Neural progenitor cell (in vitro differentiated cells): ENCODE results near the gene ELAPOR1.

Experiments
- EZH2 ChIP-seq: fragments of 200-600 bp; sonication (generic); IDR thresholded peaks from 2 replicates; pipeline ENCODE4 v1.6.1; 2017; ENCODE audit warnings: antibody characterized with exemption, mild to moderate bottlenecking, moderate library complexity
- EZH2phosphoT487 ChIP-seq: fragments of 200-600 bp; sonication (generic); IDR thresholded peaks from 2 replicates; pipeline ENCODE4 v1.6.1; 2017; ENCODE audit warnings: antibody characterized with exemption
- TF ChIP-seq, protein P1 (sequence below): fragments of 200-600 bp; sonication (generic); IDR thresholded peaks from 2 replicates; pipeline ENCODE4 v1.5.1; 2017; ENCODE audit warnings: antibody characterized with exemption, mild to moderate bottlenecking

DNA sequence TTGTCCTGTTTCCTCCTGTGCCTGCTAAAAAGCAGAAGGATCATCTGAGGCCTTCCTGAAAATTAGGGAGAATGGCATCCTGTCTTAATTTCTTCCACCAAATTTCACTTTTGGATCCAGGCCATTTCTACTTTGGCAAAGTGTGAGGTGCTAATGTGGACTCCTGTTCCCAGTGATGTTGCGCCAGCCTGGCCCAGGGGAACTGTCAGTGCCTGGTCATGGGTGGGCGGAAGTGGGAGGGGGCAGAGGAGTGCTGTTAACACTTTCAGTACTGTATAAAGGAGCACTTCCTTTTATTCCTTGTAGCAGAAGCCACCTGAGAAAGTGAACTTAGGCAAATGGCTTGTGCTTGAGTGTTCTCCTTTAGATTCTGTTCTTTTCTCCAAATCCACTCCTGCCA lies 19.9 kb downstream of the ELAPOR1 start:
- TF ChIP-seq, protein P1, sequence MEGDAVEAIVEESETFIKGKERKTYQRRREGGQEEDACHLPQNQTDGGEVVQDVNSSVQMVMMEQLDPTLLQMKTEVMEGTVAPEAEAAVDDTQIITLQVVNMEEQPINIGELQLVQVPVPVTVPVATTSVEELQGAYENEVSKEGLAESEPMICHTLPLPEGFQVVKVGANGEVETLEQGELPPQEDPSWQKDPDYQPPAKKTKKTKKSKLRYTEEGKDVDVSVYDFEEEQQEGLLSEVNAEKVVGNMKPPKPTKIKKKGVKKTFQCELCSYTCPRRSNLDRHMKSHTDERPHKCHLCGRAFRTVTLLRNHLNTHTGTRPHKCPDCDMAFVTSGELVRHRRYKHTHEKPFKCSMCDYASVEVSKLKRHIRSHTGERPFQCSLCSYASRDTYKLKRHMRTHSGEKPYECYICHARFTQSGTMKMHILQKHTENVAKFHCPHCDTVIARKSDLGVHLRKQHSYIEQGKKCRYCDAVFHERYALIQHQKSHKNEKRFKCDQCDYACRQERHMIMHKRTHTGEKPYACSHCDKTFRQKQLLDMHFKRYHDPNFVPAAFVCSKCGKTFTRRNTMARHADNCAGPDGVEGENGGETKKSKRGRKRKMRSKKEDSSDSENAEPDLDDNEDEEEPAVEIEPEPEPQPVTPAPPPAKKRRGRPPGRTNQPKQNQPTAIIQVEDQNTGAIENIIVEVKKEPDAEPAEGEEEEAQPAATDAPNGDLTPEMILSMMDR = no peak
- no peak for TF ChIP-seq EZH2
- TF ChIP-seq EZH2phosphoT487 = no peak
